T follicular helper cell (primary cell): ENCODE measurements around the gene HEPACAM.

ENCODE experiments used
- DNase-seq: peaks from one replicate; pipeline ENCODE4 v3.0.0-alpha.2; 2020; ENCODE audit warnings: low read depth

The HEPACAM gene

DNA sequence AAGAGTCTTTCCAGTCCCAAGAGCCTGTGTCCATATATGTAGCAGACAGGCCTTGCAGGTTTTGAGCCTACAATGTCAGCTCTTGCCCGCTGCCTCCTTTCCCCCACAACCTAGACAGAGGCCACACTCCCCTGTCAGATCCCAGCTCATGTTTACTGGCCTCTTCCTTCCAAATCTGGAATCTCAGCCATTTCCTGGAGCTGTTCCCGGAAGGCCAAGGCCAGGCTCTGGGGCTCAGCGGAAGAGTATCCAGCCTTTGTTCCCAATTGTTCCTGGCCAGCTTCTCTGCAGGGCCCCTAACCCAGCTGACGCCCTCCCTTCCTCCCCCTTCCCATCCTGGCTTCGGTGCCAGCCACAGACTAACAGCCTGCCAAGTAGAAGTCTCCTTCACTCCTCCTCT lies 37.1 kb downstream of the HEPACAM start:
- DNase-seq: no peak

DNA sequence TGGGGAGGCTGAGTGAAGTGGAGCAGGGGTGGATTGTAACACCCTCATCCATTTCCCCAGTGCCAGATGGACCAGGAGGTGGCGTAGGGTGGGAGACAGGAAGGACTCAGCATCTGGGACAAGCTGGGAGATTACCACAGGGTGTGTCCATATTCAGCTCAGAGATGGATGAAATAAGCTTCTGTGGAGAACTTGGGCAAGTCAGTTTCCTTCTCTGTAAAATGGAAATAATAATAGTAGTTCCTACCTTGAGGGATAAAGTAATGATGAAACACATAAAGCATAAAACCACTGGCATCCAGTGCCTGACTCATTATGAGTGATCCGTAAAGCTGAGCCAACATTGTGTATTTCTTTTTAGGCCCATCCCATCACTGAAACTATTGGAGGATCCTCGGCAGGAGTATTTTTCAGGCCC lies 37.6 kb downstream of the HEPACAM start:
- DNase-seq: no peak

DNA sequence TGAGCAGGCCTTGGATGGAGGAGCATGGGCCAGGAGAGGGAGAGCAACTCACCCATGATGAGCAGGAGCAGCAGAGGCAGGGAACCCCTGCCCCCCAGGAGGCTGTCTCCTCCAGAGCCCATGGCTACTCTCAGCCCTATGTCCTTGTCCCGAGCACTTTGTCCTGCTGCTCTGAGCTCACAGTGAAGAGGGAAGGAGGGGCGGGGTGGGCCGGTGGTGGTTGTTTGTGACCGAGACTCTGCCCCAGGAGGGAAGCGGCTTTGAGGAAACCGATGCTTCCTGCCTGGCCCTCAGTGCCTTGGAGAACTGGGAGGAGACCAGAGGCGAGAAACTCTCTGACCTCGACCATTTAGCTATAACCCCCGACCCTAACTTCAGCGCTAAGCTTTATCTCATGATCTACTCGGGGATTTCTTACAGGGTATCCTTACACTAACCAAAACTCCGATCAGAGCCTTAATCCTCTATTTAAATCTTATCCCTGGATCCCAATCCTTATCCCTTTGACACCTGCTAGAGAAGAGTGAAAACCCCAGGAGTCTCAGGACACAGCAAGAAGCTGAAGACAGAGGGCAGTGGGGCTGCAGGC lies 38.1 kb downstream of the HEPACAM start, which contains the start of gene ROBO4:
Gene ROBO4, minus strand, starts transcription at position 192 of the 589 bp plus-strand sequence. Its CDS starts 70 bp downstream, at position 122.
- DNase-seq: no peak

DNA sequence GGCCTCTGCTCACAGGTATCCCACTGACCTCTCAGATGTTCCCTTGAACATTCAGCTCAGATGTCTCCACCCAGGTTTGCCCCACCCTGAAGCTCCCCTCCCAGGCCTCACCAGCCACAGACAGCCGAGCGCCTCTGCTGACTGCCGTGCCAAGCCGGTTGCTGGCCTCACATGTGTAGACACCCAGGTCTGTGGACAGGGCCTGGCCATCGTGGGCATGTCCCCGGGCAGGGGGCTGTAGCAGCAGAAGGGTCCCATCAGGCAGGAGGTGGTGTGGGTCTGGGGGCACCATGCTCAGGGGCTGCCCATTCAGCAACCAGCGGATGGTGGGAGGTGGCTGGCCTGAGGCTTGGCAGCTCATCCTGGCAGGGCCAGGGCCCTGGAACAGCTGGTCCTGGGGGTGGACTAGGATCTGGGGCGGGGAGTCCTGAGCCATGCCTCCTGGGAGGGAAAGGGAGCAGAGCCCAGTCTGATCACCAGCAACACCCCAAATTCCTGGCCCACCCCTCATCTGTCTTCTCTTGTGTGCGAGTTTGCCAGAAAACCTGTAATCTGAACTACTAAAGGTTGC lies 38.9 kb downstream of the HEPACAM start:
- DNase-seq: no peak

DNA sequence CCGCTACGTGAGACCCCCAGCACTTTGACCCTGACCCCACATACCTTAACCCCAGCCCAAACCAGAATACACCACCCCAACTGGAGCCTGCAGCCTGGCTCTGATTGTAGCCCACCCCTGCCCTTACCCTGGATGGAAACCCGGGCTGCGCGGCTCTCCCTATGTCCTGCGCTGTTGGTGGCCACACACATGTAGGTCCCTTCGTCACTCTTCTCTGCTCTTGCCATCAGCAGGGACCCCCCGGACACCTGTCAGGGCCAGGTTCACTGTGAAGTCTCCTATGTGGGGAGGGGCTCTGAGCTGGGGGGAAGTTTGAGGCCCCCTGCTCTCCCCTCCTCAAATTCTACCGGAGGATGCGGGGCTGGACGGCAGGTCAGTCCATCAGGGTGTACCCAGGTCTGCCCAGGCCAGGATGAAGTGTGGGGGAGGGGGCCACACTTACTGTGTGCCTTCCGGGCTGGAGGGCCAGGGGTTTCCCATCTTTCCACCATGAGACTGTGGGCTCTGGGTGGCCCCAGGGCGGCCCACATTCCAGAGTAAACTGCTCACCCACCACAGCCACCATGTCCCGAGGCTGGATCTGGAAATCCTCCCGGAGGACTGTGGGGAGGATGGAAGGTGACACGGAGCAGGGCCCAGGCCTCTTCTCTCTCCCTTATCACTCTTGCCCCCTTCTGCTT lies 39.6 kb downstream of the HEPACAM start:
- no peak for DNase-seq

DNA sequence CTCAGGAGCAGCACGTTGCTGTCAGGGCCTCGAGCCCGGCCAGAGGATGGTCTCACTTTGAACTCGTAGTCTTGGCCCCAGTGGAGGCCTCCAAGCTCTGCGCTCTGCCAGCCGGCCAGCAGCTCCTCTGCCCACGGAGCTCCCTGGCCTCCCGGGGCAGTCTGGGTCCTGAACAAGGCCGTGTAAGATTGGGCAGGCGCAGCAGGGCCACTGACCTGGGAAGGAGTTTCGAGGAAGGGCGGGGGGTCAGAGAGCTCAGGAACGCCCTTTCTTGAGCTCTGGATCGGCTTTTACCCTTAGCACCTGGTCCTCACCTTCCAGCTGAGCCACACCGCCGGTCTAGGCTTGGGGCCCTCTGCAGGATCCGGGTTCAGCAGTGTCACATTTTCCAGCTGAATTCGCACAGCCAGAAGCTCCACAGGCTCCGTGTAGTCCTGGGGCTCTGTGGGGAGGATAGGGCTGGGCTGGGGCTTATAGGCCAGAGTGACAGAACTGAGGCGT lies 40.3 kb downstream of the HEPACAM start:
- DNase-seq: no peak

DNA sequence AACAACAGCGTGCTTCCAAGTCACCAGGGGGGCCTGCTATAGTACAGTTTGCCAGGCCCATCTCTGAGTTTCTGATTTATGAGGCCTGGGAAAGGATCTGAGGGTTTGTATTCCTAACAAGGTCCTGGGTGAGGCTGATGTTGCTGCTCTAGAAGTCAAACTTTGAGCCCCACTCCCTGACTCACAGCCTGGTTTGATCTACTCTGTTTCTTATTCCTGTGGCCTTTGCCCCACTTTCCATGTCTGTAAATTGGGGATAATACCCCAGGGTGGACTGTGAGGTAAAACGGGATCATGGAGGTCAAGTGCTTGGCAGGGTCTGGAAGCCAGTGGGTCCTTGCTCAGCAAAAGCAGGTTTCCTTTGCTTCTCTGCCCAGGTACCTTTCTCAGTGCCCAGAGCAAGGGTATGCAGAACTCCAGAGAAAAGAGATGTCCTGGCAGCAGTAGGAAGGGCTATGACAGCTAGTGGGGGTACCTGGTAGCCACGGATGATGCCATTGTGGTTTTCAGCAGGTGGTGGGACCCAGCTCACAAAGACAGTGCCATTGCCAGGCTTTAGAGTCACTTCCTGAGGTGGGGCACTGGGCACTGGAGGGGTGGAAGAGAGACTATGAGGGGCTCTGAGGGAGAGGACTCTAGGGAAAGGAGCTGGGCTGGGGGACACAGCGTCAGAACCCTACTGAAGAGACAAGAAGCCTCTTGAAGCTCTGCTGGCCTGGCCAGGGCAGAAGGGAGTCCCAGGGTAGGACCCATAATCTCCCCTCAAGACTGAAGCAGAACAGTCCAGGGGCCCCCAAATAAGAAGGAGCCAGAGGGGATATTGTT lies 41.0 kb downstream of the HEPACAM start:
- DNase-seq: no peak

DNA sequence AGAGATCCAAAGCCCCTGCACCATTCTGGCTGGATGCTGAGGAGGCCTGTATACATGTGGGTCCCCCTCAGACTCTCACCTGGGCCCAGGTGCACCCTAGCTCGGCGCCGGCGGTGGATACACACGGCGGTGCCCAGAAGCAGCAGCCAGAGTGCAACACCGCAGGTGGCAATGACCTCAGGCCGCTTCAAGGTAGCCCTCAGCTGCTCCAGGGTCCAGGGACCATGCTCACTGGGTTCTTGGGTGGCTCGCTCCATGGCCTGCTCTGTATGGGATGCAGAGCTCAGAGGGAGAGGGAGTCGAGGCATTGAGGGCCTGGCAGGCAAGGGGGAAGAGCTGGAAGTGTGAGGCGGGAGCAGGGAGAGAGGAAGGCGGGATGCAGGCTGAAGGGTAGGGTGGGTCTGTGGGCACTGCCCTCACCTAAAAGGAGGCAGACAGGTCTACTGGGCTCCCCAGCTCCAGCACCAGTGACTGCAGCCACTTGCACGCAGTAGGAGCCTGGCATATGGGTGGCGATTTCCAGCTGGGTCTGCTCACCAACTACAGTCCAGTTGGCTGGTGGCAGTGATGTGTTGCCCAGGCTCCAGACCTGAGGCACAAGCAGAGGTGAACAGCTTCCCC lies 42.0 kb downstream of the HEPACAM start:
- no peak for DNase-seq

DNA sequence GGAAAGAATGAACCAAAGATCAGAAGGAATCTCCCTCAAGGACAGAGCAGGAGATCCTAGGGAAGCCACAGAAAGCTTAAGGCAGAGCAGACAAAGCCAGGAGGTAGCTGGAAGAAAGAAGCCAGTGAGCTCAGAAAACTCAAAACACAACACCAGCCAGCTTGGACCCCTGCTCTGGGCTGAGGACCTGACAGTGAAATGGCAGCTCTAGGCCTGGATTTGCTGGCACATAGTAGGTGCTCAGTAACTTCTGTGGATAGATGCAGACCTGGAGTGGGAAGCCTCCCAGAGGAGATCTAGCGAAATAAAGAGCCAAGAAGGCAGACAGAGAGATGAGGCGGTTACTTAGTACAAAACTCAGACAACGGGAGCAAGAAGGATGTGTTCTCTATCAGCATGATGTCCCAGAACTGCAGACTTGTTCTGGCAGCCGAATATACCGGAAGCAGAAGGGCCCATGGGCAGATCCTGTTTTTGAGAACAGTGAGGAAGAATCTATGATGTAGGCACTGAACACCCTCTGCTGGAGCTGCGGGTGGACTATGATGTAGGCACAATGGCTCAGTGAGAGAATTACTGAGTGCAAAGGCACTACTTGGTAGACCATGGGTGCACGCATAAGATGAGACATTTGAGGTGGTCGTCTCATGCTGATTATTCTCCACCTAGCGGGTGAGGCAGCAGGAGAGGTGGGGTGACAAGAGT lies 42.9 kb downstream of the HEPACAM start:
- DNase-seq: no peak

DNA sequence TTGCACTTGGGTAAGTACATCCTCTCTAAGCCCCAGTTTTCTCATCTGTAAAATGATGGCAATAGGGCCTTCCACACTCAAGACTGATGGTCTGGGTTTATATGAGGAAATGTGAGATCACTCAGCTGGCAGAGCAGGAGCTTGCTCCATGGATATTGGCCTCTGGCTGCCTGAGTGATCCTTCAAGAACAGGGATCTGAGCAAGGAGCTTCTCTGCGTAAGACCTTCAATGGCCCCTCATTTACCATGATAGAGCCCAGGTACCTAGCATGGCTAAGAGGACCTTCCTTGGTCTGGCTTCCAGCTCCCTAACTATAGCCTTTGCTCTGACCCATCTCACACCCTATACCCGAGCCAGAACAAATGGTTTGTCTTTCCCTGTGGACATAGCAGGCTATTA lies 43.7 kb downstream of the HEPACAM start:
- no peak for DNase-seq

DNA sequence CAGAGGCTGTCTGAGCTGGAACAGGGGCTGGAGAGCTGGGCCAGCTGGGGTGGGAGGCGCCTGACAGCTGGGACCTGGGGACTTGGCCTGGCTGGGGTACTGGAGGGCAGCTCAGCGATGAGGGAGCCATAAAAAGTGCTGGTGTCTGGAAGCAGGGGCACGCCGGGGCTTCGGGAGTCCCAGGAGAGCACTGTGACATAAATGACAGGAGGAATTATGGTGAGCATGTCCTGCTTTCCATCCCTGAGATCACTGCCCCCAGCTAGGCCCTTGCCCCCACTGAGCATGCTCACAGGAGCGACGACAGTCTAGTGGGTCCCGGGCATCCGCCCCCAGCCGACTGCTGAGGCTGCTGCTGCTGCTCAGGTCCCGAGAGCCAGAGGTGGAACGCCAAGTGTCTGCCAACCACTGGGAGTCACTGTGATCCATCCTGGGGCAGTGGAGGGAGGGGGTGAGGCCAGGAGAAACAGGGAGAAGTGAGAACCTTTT lies 44.4 kb downstream of the HEPACAM start:
- no peak for DNase-seq

DNA sequence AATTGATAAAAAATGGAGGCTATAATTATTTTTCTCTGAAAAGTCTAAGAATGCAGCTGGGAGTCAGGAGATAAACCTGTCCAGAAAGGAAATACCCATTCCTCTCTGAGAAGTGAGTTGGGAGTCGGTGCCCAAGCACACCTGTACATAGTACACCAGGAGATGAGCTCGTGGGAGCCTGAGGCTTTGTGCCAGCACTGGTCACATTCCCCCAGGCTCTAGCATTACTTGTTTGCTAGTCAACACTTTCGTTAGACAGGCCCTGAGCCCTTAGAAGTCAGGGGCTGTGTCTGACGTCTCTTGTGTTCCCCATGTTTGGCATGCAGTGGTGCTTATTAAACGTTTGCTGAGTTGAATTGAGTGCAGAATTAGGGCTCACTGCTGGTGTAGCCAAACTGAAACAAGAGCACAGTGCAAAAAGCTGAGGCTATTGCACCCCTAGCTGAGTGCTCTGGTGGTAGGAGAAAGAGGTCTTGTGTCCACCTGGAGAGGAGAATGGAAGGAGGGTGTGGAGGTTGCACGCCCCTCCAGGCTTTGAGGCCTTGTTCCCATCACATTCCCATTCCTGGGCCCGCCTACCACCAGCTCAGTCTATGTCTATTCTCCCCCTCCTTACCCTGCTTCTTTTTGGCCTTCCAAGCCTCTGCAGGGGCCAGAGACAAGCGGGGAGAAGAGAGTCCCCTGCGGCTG lies 45.0 kb downstream of the HEPACAM start:
- no peak for DNase-seq

DNA sequence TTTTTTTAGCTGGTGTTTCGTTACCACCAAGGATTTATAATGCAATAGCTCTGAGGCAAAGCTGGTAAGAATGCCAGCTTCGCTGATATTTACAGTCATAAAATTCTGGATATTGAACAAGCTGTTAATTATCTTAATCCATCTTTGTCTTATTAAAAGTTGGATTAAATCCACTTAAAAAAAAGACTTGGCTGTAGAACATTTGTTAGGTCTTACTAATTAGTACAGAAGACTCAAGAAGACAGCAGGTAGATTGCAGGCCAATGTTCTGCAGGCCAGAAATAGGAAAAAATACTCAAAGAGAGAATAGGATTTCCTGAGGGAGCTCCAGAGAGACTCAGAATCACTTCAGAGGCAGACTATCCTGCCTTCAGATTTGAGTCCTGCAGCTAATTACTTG lies 45.7 kb downstream of the HEPACAM start:
- DNase-seq: no peak

DNA sequence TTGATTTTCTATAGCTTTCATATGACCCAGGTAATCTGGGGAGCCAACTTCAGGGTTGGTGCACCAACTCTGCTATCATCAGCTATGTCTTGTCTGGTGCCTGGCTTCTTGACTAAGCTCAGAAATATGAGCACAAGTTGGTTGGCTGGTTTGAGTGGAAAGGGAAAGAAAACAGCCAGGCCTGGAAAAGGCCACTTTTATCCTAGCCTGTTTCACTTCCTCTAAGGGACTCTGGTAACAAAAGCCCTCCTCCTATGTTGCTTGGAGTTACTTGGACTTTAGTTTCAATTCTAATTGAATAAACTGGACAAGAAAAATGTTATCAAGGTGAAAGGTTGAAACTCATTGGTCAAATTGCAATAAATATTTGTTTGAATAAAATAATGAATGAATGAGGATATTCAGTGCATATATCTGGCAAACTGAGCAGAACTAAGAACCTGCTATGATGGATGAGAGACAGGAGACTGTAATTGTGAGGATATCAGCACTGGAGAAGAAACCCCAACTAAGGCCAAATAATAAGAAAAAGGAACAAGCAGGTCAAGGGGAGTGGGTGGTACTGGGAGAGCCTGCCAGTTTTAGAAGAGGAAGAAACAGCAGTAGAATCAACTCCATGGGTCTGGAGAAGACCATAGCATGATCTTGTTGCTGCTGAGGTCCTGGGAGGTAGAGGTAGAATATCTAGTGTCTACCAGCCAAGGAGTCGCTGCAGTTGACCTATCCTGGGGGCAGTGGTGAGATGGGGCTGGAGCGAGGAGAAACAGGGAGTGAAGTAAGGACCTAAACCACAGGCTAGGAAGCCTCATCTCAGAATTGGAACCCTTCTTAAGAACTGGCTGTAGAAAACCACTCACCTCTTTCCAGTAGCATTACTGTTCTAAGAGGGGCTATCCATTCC lies 46.4 kb downstream of the HEPACAM start:
- no peak for DNase-seq

DNA sequence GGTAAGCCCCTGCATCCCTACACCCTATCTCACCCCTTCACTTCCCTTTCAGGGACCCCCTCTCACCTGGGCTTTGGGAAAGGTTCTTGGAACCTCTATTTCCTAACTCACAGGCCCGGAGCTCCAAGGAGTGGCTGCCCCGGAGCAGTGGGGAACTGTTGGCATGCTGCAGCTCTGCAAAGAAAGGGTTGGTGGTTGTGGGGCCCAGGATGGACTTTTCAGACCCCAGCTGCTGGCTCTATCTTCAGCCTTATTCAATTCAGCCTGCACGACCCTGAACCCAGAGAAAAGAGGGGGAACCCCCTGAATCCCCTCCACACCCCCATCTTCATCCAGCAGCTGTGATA lies 48.2 kb downstream of the HEPACAM start:
- no peak for DNase-seq

DNA sequence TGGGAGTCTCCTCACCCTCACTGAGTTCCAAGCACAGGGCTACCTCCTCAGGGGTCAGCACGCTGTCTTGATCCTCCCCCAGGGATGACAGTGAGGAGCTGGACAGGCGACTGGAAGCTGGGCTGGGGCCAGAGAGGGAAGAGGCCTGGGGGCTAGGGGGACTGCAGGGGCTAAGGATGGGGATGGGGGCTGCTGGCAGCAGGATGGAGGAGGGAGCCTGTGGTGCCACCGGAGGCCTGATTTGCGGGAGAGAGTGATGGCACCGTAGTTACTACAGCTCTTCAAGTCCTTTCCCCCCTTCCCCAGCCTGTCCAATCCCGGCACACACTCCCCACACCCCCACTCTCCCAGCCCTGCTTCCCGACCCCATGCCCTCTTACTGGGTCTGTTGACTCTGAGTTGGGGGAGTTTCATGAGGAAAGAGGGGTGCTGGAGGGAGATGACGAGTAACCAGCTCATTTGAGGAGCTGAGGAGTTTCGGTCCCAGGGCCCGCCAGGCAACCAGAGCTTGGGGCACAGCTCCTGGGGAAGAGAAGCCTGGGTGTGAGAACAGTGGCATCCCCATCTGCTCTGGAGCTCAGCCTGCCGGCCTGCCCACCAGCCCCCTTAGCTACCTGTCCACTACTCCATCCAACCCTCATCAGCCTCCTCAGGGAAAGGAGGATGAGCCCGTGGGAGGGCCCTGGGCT lies 48.7 kb downstream of the HEPACAM start:
- DNase-seq: no peak

DNA sequence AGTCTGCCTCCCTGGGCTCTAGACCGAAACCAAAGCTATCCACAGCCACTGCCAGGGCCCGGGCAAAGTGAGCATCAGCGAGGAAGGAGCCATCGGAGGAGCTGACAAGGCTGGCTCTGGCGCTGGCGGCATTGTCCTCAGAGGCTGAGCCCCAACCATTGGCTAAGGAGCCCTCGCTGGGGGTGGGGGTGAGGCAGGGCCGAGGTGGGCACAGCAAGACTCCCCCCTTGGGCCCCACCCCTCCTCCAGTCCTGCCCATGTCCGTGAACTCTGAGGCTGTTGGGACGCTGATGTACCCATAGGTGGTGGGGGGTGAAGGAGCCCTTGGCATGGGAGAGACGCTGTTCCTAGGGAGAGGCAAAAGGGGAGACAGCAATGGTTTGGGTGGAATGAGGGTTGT lies 49.4 kb downstream of the HEPACAM start:
- no peak for DNase-seq

DNA sequence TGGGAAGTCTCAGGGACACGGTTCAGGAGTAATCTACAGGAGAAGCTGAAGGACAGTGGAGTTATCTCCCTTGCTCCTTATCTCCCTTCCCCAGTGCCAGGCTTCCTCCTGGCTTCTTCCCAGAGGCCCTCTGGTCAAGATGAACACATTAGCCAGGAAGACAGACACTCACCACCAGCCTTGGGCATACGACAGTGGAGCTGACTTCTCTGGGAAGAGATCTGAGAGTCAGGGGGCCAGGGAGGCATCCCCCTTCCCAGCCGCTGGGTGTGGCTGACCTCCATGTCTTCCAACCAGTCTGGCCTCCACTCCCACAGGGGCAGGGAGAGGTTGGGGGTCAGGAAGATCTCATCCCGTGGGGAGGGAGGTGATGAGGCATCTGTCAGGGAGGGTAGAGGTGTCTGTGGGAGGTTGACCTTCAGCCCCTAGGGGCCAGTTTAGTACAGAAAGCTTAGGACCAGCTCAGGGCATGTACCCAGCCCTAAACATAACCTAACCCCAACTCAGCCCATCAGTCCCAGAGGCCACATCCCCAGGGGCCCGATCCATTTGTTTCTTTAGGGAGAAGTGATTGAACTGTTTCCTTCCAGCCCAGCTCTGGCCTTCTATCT lies 50.9 kb downstream of the HEPACAM start:
- DNase-seq: no peak

DNA sequence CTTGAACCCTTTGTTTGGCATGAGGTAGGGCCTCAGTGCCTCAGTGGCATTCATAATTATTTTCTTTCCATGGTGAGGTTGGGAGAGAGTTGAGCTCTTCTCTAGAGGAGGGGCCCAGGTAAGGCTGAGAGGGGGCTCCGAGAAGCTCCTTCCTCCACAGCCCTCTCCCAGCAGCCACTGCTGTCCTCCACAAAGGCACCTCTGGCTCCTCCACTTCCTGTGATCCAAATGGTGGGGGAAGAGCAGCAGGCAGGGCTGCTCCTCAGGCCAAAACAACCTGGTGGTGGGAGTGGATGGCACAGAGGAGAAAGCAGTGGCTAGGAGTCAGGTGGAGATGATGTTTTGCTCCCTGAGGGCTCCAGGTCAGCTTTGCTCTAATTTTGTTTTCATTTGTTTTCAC lies 51.5 kb downstream of the HEPACAM start:
- DNase-seq: no peak
